H1 (cell line): ENCODE results near the gene CENPP. TPM values are rescaled to one million over a fixed set of nuclear protein-coding genes. Genes with fewer than 3 reads are reported as not detected.

Experiments used
- CTCF ChIA-PET: fragments of 300-600 bp; sonication (Branson Sonifier 250); formaldehyde crosslinking; loops from one replicate; lab custom pipeline; 2021; ENCODE audit not compliant: partially characterized antibody; lab: Charles Lee
- POLR2A ChIA-PET: fragments of 300-600 bp; sonication (Branson Sonifier 250); formaldehyde crosslinking; loops from one replicate; lab custom pipeline; 2021; ENCODE audit warnings: inconsistent platforms; ENCODE audit not compliant: partially characterized antibody; lab: Charles Lee
- DNase-seq, 2 experiments: peaks; one replicate each; pipeline versions ENCODE4 v3.0.0 to v3.0.0-alpha.2; 2010 to 2022; ENCODE audit warnings: low spot score in 2 of 2, low read depth in 1 of 2, mixed read lengths in 1 of 2
- FAIRE-seq: peaks from 2 replicates; lab custom pipeline; 2011; peaks lifted over from hg19 to GRCh38; lab: Jason Lieb, UNC
- H2AFZ ChIP-seq: 2 replicates; pipeline ENCODE4 v1.8.1; 2012; ENCODE audit warnings: low read length, inconsistent platforms
- H2AK5ac ChIP-seq: 2 replicates; pipeline ENCODE4 v1.6.1; 2013; ENCODE audit warnings: low read depth, low read length
- H2BK120ac ChIP-seq: replicated peaks from 2 replicates; pipeline ENCODE3; 2013; ENCODE audit warnings: low read depth, low read length, inconsistent platforms
- H2BK12ac ChIP-seq: 2 replicates; pipeline ENCODE4 v1.6.1; 2013; ENCODE audit warnings: low read depth, low read length
- H2BK15ac ChIP-seq: 2 replicates; pipeline ENCODE4 v1.6.1; 2013; ENCODE audit warnings: low read length
- H2BK20ac ChIP-seq: 2 replicates; pipeline ENCODE4 v1.6.1; 2013; ENCODE audit warnings: low read length
- H2BK5ac ChIP-seq: 2 replicates; pipeline ENCODE4 v1.6.1; 2013; ENCODE audit warnings: low read depth, low read length
- H3K14ac ChIP-seq: 2 replicates; pipeline ENCODE4 v1.6.1; 2013; ENCODE audit warnings: inconsistent platforms; ENCODE audit not compliant: insufficient read length
- H3K18ac ChIP-seq: 2 replicates; pipeline ENCODE4 v1.6.1; 2013; ENCODE audit warnings: low read length; ENCODE audit errors: extremely low read depth
- H3K23ac ChIP-seq: 2 replicates; pipeline ENCODE4 v1.6.1; 2013; ENCODE audit warnings: inconsistent platforms; ENCODE audit not compliant: insufficient read length
- H3K23me2 ChIP-seq: 2 replicates; pipeline ENCODE4 v1.6.1; 2013; ENCODE audit warnings: low read depth, low read length
- H3K27ac ChIP-seq: 2 replicates; pipeline ENCODE4 v1.6.1; 2011; ENCODE audit warnings: low read depth, low read length, inconsistent platforms
- H3K27me3 ChIP-seq, 4 experiments: replicated peaks in 1 of 4; 1 replicate in 1 of 4; 2 replicates in 3 of 4; pipeline versions ENCODE4 v1.6.1 to v1.8.1; 2011 to 2013; ENCODE audit warnings: low read length in 3 of 4, mild to moderate bottlenecking in 3 of 4, inconsistent platforms in 2 of 4, mixed read lengths in 2 of 4, moderate library complexity in 1 of 4; ENCODE audit not compliant: control insufficient read depth in 3 of 4, insufficient read depth in 3 of 4; ENCODE audit errors: extremely low read depth in 1 of 4
- H3K36me3 ChIP-seq, 4 experiments: 2 replicates each; pipeline versions ENCODE4 v1.6.1 to v1.8.1; 2011 to 2013; ENCODE audit warnings: mild to moderate bottlenecking in 4 of 4, low read length in 3 of 4, moderate library complexity in 2 of 4, control low read depth in 1 of 4, inconsistent platforms in 1 of 4; ENCODE audit not compliant: insufficient read depth in 4 of 4, control insufficient read depth in 2 of 4
- H3K4ac ChIP-seq: replicated peaks from 2 replicates; pipeline ENCODE3; 2013; ENCODE audit warnings: low read length, low read depth, mixed read lengths, inconsistent platforms; ENCODE audit not compliant: insufficient read length
- H3K4me1 ChIP-seq, 4 experiments: replicated peaks in 1 of 4; 1 replicate in 1 of 4; 2 replicates in 3 of 4; pipeline versions ENCODE4 v1.6.1 to v1.8.1; 2011 to 2013; ENCODE audit warnings: low read length in 3 of 4, inconsistent platforms in 2 of 4, mixed read lengths in 1 of 4; ENCODE audit not compliant: insufficient read depth in 4 of 4, control insufficient read depth in 3 of 4
- H3K4me2 ChIP-seq, 2 experiments: 2 replicates each; pipeline versions ENCODE4 v1.6.1 to v1.8.1; 2011 to 2013; ENCODE audit warnings: low read depth in 2 of 2, low read length in 2 of 2, control low read depth in 1 of 2, inconsistent platforms in 1 of 2, mild to moderate bottlenecking in 1 of 2; ENCODE audit not compliant: insufficient read depth in 1 of 2
- H3K4me3 ChIP-seq, 4 experiments: fragments of 200-600, 300-600 bp in 1 of 4; sonication (generic), shearing (Covaris generic), sonication (Bioruptor Twin) in 1 of 4; 2 replicates each; pipeline versions ENCODE4 v1.5.1 to v1.8.1; 2011 to 2016; ENCODE audit warnings: low read length in 4 of 4, low read depth in 3 of 4, control low read depth in 2 of 4, inconsistent platforms in 2 of 4, mild to moderate bottlenecking in 2 of 4, mixed read lengths in 1 of 4, moderate library complexity in 1 of 4; ENCODE audit not compliant: insufficient read depth in 2 of 4; ENCODE audit errors: extremely low read depth in 1 of 4
- H3K56ac ChIP-seq: replicated peaks from 2 replicates; pipeline ENCODE3; 2013; ENCODE audit warnings: low read depth, mild to moderate bottlenecking, mixed read lengths, low read length, inconsistent platforms; ENCODE audit not compliant: insufficient read length
- H3K79me1 ChIP-seq: 2 replicates; pipeline ENCODE4 v1.6.1; 2013; ENCODE audit warnings: low read depth, low read length, control low read depth
- H3K79me2 ChIP-seq, 2 experiments: 2 replicates each; pipeline versions ENCODE4 v1.6.1 to v1.8.1; 2012 to 2013; ENCODE audit warnings: low read length in 2 of 2, mild to moderate bottlenecking in 2 of 2, inconsistent platforms in 1 of 2; ENCODE audit not compliant: insufficient read depth in 2 of 2, control insufficient read depth in 1 of 2
- H3K9ac ChIP-seq, 4 experiments: replicated peaks in 1 of 4; 1 replicate in 1 of 4; 2 replicates in 3 of 4; pipeline versions ENCODE4 v1.6.1 to v1.8.1; 2011 to 2013; ENCODE audit warnings: low read depth in 3 of 4, low read length in 3 of 4, control low read depth in 2 of 4, mild to moderate bottlenecking in 2 of 4, moderate library complexity in 2 of 4, inconsistent platforms in 1 of 4; ENCODE audit errors: extremely low read depth in 1 of 4
- H3K9me3 ChIP-seq, 2 experiments: 2 replicates each; pipeline versions ENCODE4 v1.6.1 to v1.8.1; 2012 to 2013; ENCODE audit warnings: mild to moderate bottlenecking in 2 of 2, moderate library complexity in 2 of 2, control low read depth in 1 of 2, inconsistent platforms in 1 of 2, low read depth in 1 of 2, low read length in 1 of 2, mixed read lengths in 1 of 2; ENCODE audit not compliant: insufficient read depth in 2 of 2
- H4K20me1 ChIP-seq, 2 experiments: replicated peaks in 1 of 2; 2 replicates each; pipeline versions ENCODE3 to v1.8.1; 2011 to 2013; ENCODE audit warnings: inconsistent platforms in 2 of 2, low read length in 2 of 2, mild to moderate bottlenecking in 1 of 2; ENCODE audit not compliant: insufficient read depth in 2 of 2, control insufficient read depth in 1 of 2
- H4K5ac ChIP-seq: 2 replicates; pipeline ENCODE4 v1.6.1; 2013; ENCODE audit warnings: low read length, low read depth, mixed read lengths, inconsistent platforms; ENCODE audit not compliant: insufficient read length
- H4K8ac ChIP-seq: 2 replicates; pipeline ENCODE4 v1.8.0; 2013; ENCODE audit warnings: mild to moderate bottlenecking, moderate library complexity, low read length, inconsistent platforms; ENCODE audit not compliant: insufficient read depth; ENCODE audit errors: extremely low read depth
- H4K91ac ChIP-seq: replicated peaks from 2 replicates; pipeline ENCODE3; 2013; ENCODE audit warnings: low read length, mixed read lengths, inconsistent platforms; ENCODE audit not compliant: insufficient read length
- BACH1 ChIP-seq: IDR thresholded peaks from 2 replicates; pipeline ENCODE4 v1.6.1; 2012; ENCODE audit warnings: low read length, improper control_type of control experiment
- CBX5 ChIP-seq: fragments of 300-800, 300-1000 bp; sonication (generic); IDR thresholded peaks from 2 replicates; pipeline ENCODE4 v1.7.1; 2016; ENCODE audit warnings: antibody characterized with exemption, low read length, low read depth
- CEBPB ChIP-seq: IDR thresholded peaks from 2 replicates; pipeline ENCODE4 v1.6.1; 2012; ENCODE audit warnings: low read depth, low read length
- JUN ChIP-seq: IDR thresholded peaks from 2 replicates; pipeline ENCODE4 v1.6.1; 2011; ENCODE audit warnings: low read depth, mild to moderate bottlenecking, improper control_type of control experiment, low read length
- MAX ChIP-seq: IDR thresholded peaks from 2 replicates; pipeline ENCODE4 v1.6.1; 2012; ENCODE audit warnings: inconsistent platforms
- POLR2AphosphoS5 ChIP-seq: IDR thresholded peaks from 2 replicates; pipeline ENCODE4 v1.6.1; 2011; ENCODE audit warnings: low read depth, low read length
- SIN3A ChIP-seq, 2 experiments: IDR thresholded peaks in 1 of 2; conservative IDR thresholded peaks in 1 of 2; 2 replicates each; pipeline ENCODE4 v1.6.1; 2011 to 2012; ENCODE audit warnings: low read length in 2 of 2, improper control_type of control experiment in 1 of 2, low read depth in 1 of 2, mild to moderate bottlenecking in 1 of 2
- SP4 ChIP-seq: IDR thresholded peaks from 2 replicates; pipeline ENCODE4 v1.6.1; 2012; ENCODE audit warnings: low read length, inconsistent platforms
- TAF1 ChIP-seq: IDR thresholded peaks from 2 replicates; pipeline ENCODE4 v1.6.1; 2011; ENCODE audit warnings: mild to moderate bottlenecking, low read depth, low read length
- TAF7 ChIP-seq: optimal IDR thresholded peaks from 2 replicates; pipeline ENCODE3; 2011; ENCODE audit warnings: low read depth, mild to moderate bottlenecking, inconsistent platforms, low read length, moderate library complexity, borderline replicate concordance
- TBP ChIP-seq: IDR thresholded peaks from 2 replicates; pipeline ENCODE4 v1.6.1; 2011; ENCODE audit warnings: low read depth, low read length, improper control_type of control experiment
- YY1 ChIP-seq: IDR thresholded peaks from 2 replicates; pipeline ENCODE4 v1.6.1; 2011; ENCODE audit warnings: low read depth, mild to moderate bottlenecking, low read length
- WGBS, 2 experiments: shearing (Covaris generic) in 1 of 2; methylation state at CpG; one replicate each; pipeline versions ENCODE4 v1.1.6 to v1.1.7; 2013 to 2015; ENCODE audit warnings: low lambda C conversion rate in 2 of 2, mixed read lengths in 2 of 2, inconsistent platforms in 1 of 2, low coverage in 1 of 2, missing lambda C conversion rate in 1 of 2; ENCODE audit not compliant: insufficient replicate concordance in 2 of 2, insufficient coverage in 1 of 2, insufficient read length in 1 of 2; ENCODE audit errors: extremely low coverage in 1 of 2, missing lambda C conversion rate in 1 of 2; 5-methylcytosine and 5-hydroxymethylcytosine counted together
- polyA plus RNA-seq, 7 experiments: library from polyadenylated mRNA; depleted of rRNA in 3 of 7; stranded (reverse) in 5 of 7; unstranded in 2 of 7; fragments of >200 nt in 5 of 7; fragments of 200-250 nt in 2 of 7; gene quantifications; 1 replicate in 5 of 7; 2 replicates in 1 of 7; 4 replicates in 1 of 7; pipeline versions ENCODE4 v1.2.1 to v1.2.3, GENCODE V29; 2011 to 2013; ENCODE audit warnings: missing spikeins in 2 of 7, mixed read lengths in 2 of 7
- total RNA-seq: library from RNA; stranded (reverse); fragmentation: NEBNext Ultra II Directional; extraction: Animal tissue kit (Norgen Biotek cat#: 25700); gene quantifications from 2 replicates; pipeline ENCODE4 v1.2.1, GENCODE V29; 2021

The CENPP gene
- total and polyA plus RNA-seq, 2 of the 8 experiments (the other 6 are each of a cell fraction or from before 2014, with no cell fraction given) = 2.7 to 10.8 TPM

- TF ChIP-seq JUN = no peak
- TF ChIP-seq CBX5 = no peak
- no peak for TF ChIP-seq BACH1
- TF ChIP-seq SIN3A (conservative IDR thresholded peaks at IDR 0.05 in 1 of 2, IDR thresholded peaks at IDR 0.05 in 1 of 2; ENCODE audit: low read depth in 1 of 2, low read length in 2 of 2) = no peak
- no peak for TF ChIP-seq TBP
- no peak for TF ChIP-seq YY1
- TF ChIP-seq TAF1 = no peak
- TF ChIP-seq TAF7 = no peak
- TF ChIP-seq MAX = no peak
- no peak for TF ChIP-seq SP4
- TF ChIP-seq POLR2AphosphoS5 = no peak
- TF ChIP-seq CEBPB = no peak
- H3K79me2 ChIP-seq = peaks cover 0 to 30% of the 10 kb centered on the region in 2 experiments; a peak in 3 of 4 replicates
- H3K18ac ChIP-seq = no peak overlapping the region
These were observed 332.9 kb downstream of the CENPP start for GRCh38 chr9:92658611-92659010.

More at GRCh38 chr9:92658611-92659010, 332.9 kb downstream of the CENPP start:
- Histone ChIP-seq H2BK120ac (no peak overlapping the region), H2AK5ac (no peak overlapping the region), H4K91ac (no peak overlapping the region), H3K9me3 (no peaks in the 10 kb centered on the region), H3K36me3 (peaks cover 0 to 4% (median 1%) of the 10 kb centered on the region in 4 experiments; a peak in 2 of 8 replicates), H3K23me2 (no peaks in the 10 kb centered on the region), H3K79me1 (peaks cover 9% of the 10 kb centered on the region), H3K4me3 (no peak overlapping the region), H3K56ac (no peak overlapping the region), H4K8ac (no peak overlapping the region), H3K4me1 (peaks cover 0 to 10% (median 3%) of the 10 kb centered on the region in 4 experiments; a peak in 4 of 7 replicates), H3K4me2 (no peak overlapping the region), H3K23ac (no peak overlapping the region), H3K14ac (no peak overlapping the region), H2BK15ac (no peak overlapping the region), H2AFZ (no peak overlapping the region), H3K4ac (no peak overlapping the region), H2BK5ac (no peak overlapping the region), H2BK20ac (no peak overlapping the region), H3K27me3 (no peaks in the 10 kb centered on the region), H3K27ac (no peak overlapping the region), H4K5ac (no peak overlapping the region), H2BK12ac (no peak overlapping the region), H4K20me1 (peaks cover 7 to 15% of the 10 kb centered on the region in 2 experiments), H3K9ac (no peak overlapping the region)
- POLR2A ChIA-PET = no interaction called here
- no peak for FAIRE-seq
- 91% methylated on average over 4 of the region's 4 CpGs; no CpG with 5 or more reads in 1 of the 2 experiments for WGBS, 2 experiments
- no peak for DNase-seq
- CTCF ChIA-PET = interaction anchor here (0.8 to 3.4 kb wide), 8 partner anchors 8 to 132 kb away, joined by 3 to 13 read pairs (median 3); partner anchors contain the start of gene IPPK
